Endothelial cell of hepatic sinusoid (primary cell): ENCODE measurements around the gene RABAC1.
"Not testable (repeated sequence)": the region's sequence is repeated elsewhere in the genome, so short reads cannot be mapped to it uniquely, and the experiment has no call there.

Experiments
- in situ Hi-C: cut with HindIII; loops from 2 replicates; pipeline ENCODE4 v1.10.0; 2017; ENCODE audit warnings: low sequenced_read_pairs

The RABAC1 gene

DNA sequence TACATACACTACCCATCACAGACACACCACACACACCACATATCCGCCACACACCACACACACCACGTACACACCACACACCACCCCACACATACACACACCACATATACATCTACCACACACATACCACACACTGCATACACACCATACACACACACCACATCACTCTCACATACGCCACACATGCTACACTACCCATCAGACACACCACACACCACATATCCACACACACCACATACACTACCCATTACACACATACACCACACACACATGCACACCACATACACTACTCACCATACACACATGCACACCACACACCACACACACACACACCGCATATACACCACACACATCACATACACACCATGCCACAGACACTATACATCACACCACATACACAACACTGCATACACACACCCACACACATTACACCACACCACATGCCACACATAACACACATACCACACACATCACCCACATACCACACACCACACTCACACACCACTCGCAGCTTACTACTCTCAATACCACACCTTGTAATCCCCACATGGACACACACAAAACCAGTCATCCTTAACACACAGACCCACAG lies 40.4 kb downstream of the RABAC1 start:
- in situ Hi-C loops, result loop anchor here (5.0 kb wide), 1 partner anchor 66 kb away; no protein-coding TSS in a partner anchor

DNA sequence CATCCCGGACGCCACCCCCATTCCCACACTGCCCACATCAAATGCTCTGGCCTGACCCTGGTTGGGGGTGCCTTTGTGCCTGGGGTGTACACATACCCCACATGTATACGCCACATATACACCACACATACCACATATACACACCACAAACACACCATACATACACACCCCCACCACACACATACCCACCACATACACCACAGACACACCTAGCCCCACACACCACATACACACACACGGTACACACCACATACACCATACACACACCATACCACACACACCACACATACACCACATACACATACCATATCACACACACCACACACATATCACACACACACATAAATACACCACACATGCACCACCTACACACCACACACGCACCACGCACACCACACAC lies 41.0 kb downstream of the RABAC1 start:
- in situ Hi-C loops, result loop anchor here (5.0 kb wide), 1 partner anchor 66 kb away; no protein-coding TSS in a partner anchor

DNA sequence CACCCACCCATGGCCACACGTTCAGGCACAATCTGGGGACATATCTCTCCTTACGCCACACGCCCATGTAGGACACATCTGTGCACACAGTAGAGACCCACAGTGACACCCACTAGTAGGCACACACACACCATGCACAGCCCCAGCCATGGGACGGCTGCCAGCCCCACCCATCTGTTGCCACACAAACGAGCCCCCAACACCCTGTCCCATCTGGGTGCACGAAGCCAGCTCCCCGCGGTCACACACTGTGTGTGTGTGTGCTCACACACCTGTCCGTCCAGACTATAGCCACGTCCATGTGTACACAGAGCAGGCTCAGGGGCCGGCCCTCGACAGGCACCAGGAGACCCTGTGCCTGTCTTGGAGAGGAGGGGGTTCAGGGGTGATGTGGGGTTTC lies 41.4 kb downstream of the RABAC1 start:
- in situ Hi-C loops, result loop anchor here (5.0 kb wide), 1 partner anchor 65 kb away; no protein-coding TSS in a partner anchor

GRCh38 chr19:41915776-41916414 lies 43.2 kb downstream of the RABAC1 start:
- in situ Hi-C loops, result loop anchor here (5.0 kb wide), 1 partner anchor 64 kb away; no protein-coding TSS in a partner anchor

- in situ Hi-C loops, result loop anchor here (5.0 kb wide), 1 partner anchor 63 kb away; no protein-coding TSS in a partner anchor
Observed at GRCh38 chr19:41915021-41915775, 43.9 kb downstream of the RABAC1 start.

GRCh38 chr19:41914424-41914834 lies 44.7 kb downstream of the RABAC1 start:
- in situ Hi-C loops, result not testable (repeated sequence)

GRCh38 chr19:41913538-41914423 lies 45.3 kb downstream of the RABAC1 start:
- in situ Hi-C loops, result no loop called here

- in situ Hi-C loops, result no loop called here
Observed at GRCh38 chr19:41912899-41913537, 46.1 kb downstream of the RABAC1 start.

DNA sequence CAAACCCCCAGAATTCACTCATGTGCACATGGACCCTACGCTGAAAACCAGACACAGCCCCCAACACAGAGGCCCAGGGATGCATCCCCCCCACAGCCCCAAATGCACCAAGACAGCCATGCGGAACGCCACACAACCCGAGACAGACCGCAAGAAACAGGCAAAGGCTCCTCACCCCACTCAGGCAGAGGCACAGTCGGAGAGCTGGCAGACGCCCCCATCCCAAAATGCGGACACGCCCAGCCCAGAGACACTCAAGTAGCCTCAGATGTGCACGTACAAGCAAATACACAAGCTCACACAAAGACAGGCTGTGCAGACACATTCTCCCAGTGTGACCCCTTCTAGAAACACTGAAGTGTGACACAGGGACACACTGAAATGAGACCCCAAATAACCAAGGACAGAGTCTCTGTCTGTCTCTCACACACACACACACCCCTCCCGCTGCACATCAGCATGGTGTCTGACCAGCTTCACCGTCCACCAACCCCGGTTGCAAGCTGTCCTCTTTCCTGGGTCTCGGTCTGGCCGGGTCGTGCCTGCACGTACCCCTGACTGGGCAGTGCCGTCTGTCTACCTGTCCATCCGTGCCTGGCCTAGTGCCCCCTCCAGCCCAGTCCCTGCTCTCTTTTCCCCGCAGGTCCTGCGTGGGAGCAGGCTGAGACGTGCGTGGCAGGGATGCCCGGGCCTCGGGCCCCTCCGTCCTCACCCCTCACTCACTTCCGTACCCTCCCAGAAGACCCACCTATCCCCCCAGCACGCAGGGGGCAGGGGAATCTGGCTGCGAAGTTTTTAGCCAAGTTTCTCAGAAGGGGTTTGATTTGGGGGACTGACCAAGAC lies 47.0 kb downstream of the RABAC1 start:
- in situ Hi-C loops, result no loop called here

DNA sequence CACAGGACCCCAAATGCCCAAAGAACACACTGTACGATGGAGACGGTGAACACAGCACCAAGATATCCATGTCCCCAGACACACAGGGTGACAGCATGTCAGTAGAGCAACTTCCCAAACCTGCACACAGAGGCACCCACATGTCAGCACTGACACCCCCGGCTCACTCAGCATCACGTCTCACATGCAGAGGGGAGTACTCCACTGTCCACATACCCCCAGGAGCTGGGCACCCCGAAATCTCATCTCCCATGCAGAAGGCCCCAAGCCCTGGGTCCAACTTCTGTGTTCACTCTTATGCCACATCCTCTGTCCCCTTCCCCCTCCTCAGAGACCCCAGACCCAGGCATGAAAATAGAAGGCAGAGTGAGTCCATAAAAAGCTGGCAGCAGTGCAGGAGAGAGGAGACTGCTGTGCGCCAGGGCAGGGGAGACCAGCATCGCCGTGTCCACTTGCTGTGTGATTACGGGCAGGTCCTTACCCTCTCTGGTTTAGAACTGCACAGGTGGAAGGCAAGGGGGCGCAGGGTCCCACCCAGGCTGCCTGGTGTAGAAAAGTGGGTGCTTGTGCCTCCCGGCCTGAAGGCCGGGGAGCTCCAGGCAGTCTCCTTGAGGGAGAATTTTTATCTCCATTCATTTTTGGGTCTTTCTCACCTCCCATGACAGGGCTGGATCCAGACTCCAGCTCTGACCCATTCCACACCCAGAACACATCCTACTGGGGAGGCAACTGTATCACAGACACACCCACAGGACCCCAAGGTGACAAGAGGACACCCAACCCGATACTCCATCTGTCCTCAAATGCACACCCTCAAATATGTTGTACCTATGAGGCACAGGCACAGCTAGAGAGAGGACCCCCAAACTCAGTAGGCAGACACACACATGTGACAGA lies 47.9 kb downstream of the RABAC1 start:
- in situ Hi-C loops, result no loop called here

- in situ Hi-C loops, result no loop called here
Observed at GRCh38 chr19:41910240-41910991, 48.7 kb downstream of the RABAC1 start.

GRCh38 chr19:41909706-41910105 lies 49.4 kb downstream of the RABAC1 start:
- in situ Hi-C loops, result no loop called here

GRCh38 chr19:41908724-41909464 lies 50.2 kb downstream of the RABAC1 start:
- in situ Hi-C loops, result no loop called here

DNA sequence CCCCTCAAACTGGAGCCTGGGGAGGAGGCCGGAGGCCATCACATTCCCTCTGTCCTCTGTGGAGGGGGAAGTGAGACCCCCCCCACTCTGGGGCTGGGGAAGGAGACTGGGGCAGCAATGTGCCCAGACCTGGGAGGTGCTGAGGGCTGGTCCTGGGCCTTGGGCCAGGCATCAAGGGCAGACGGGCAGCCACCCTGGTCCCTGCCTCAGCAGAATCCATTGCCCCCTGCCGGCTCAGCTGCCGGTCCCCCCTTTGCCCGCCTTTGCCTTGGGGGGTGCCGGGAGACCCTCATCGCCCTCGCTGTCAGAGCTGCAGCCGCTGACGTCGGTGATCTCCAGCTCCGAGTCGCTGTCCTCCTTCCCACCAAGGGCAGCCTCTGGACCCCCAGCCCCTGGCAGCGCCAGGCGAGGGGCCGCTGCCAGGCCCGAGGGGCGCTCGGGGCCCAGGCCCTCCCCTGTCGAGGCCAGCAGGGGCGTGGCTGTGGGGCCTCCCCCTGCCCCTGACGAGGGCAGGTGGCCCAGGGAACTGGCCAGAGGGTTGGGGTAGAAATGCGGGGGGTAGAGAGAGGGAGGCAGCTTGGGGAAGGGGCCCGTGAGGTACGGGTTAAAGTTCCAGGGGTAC lies 51.0 kb downstream of the RABAC1 start:
- in situ Hi-C loops, result no loop called here

DNA sequence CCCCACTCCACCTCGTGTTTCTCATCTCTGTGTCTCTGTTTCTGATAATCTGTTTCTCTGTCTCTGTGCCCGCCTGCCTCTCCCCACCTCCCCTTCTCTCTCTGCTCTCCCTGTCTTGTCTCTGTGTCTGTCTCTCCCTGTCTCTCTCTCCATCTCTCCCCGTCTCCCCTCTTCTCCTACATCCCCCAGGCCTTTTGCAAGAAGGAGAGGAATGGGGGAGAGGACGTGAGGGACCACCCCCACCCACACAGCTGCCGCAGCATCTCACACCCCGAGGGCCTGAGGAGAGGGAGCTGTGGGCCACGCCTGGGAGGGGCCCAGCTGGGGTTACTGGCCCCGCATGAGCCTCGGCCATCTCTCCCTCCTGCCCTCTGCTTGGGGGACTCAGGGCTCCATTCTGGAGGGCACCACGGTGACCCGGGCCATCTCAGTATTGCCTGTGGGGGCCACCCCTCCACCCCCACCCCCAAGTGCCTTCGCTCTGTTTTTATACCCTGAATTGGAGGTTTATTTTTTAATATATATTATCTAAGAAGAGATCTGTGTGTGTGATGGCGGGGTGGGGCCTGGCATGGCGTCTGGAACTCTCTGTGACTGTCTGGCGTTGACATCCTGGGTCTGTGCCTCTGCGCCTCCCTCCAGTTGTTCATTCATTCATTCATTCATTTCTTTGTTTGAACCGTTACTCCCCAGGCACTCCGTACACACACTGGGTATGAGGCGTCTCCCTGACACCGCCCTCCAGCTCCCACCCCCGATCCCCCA lies 52.0 kb downstream of the RABAC1 start:
- in situ Hi-C loops, result no loop called here
